T-helper 22 cell (primary cell): Measurements from ENCODE around the gene LRP2.

Experiments used
- DNase-seq: peaks from one replicate; pipeline ENCODE4 v3.0.0-alpha.2; 2020; ENCODE audit warnings: low read depth

LRP2 gene

DNA sequence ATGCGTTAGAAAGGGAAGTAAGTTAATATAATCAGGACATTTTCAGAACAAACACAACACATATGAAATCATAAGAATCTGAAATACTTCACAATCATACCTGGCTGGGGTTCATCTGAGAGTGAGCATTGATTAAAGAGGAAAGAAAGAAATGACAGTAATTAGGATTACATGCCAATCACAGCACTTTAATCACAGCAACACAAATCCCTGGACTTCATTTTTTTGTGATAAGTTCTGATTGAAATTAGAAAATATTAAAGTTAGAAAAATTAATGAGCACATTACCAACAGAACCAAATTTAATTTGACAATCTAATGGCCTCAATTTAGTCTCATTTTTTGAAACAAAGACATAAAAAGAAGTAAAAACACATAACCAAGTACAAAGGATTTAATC lies 121.9 kb downstream of the LRP2 start:
- no peak for DNase-seq

DNA sequence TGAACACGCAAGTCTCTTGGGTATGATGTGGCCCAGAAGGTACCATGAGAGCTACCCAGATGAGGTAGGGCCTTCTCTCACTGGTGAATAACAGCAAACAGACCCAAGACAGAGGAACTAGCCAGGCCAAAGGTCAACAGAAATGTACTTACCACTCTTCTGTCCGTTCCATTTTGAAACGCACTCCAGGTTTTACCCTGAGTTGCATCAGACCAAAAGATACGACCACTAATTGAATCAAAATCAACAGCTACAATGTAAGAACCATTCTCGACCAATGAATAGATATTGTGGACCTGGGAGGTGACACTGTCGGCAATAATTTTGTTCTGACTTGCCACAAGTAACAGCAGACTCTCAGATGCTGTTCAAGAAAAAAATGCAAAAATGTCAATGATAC lies 124.4 kb downstream of the LRP2 start:
- no peak for DNase-seq

DNA sequence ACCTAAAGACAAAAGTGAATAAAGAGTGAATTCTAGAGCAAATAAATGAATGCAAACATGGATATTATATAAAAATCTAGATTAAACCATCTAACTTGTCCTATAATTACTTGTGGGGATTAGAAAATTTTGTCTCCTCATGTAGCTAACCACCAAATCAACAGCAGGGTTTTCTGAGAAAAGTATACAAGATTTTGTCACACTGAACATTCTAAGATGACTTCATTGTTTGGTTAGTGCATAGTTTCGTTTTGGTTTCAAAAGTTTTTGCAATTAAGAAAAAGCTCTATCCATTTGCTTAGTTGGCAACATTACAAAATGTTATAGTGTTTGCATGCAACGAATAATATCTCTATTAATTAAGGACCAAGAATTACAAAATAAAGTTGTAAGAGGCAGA lies 125.0 kb downstream of the LRP2 start:
- DNase-seq, result no peak

DNA sequence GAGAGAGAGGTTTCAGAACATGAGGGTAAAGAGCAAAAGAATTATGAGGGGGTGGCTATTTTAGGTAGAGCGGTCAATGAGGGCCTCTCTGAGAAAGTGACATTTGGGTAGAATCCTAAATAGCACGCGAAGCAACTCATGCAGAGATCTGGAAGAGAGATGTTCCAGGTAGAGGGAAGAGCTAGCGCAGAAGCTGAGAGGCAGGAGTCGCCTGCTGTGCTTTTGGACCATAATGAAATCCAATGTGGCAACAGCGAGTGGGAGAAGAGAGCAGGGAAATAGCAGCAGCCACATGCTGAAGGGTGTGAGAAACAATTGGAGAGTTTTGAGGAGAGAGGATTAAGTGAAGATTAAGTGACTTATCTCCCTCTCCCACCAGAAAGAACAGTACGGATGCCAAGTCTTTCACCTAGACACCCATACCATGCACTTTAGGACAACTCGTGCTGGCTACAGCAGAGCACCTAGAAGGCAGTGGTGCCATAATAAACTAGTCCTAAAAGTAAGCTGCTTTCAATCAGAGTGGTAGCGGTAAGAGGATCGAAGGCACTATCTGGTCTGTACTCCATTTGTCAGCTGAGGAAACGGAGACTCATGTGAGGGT lies 129.7 kb downstream of the LRP2 start:
- no peak for DNase-seq

DNA sequence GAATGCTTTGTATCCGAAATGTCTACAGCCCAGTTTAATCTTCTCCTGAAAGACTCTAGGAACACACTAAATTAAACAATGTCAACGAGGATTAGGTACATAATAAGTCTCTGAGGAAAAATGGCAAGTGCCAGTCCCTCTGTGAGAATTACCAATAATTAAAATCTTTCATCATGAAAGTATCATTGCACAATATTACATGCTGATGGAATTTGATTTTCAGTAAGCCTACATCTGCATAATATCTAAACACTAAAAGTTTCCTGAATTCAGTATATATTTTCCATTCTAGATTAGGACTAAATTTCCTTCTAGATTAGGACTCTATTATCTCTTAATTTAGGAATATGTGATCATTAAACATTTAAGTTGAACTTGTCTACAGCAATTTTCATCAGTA lies 132.1 kb downstream of the LRP2 start:
- DNase-seq, result no peak

DNA sequence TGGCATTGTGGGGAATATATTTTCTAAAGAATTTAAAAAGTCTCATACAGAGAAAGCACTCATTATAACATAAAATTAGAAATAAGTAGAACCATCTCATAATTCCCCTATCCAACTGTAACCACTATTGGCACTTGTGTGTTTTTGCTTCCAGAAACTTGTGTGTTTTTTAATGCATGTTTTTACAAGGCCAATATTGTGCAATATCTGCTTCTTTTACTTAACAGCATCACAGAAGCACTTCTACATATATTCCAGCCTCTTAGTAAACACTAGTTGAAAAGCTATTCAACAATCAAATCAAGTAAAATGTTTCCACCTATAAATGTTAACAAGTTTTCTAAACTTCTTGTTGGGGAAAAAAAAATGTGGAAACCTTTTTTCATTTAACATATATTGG lies 132.7 kb downstream of the LRP2 start:
- no peak for DNase-seq

DNA sequence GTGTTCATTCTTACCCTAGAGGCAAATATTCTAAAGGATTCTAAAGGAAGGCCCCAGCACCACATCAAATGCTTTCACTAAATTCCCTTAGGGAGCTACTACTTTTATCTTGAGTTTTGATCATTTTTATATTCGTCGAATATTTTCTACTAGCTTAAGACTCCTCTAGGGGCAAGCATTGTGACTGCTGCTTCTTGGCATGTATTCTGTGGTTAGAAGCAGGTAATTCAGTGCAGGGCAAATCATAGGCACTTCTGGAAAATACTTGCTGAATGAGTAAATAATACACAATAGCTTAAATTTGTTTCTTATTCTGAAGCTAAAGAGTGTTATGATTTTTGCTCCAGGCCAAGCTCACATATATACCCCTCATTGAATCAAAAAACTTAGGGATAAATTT lies 136.4 kb downstream of the LRP2 start:
- no peak for DNase-seq

DNA sequence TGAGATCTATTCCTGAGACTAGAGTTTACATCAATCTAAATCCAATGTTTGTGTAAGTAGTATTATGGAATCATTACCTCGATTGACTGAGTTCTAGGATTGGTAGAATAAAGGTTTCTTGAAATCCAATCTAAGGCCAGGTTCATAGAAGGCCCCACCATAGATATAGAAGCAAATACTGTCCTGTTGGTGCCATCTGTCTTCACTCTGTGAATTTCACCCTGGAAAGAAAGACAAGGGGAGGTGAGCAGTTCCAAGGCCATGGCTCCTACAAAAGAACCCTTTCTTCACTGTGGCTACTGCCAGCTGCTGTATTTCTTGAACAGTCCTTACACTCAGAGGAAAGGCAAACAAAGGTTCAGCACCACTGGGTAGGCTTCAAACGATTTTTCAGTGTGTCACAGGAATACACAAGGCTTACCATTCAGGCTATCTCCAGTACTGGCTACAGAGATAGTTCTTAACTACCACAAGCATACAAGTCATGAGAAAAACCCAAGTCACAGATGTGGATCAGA lies 137.0 kb downstream of the LRP2 start:
- DNase-seq, result no peak

DNA sequence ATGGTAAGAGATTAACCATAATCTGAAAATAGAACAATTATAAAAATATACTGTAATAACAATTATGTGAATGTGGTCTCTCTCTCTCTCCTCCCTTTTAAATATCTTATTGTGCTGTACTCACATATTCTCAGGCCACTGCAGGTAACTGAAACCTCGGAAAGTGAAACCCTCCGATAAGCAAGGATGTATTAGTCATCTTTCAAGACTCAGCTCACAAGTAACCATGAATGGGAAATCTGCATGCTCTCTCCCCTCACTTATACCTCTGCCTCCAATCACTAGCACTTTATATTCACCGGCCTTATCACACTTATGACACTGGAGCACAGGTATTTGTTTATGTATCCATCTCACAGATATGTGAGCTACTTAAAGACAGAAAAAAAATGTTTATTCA lies 139.7 kb downstream of the LRP2 start:
- DNase-seq, result no peak

DNA sequence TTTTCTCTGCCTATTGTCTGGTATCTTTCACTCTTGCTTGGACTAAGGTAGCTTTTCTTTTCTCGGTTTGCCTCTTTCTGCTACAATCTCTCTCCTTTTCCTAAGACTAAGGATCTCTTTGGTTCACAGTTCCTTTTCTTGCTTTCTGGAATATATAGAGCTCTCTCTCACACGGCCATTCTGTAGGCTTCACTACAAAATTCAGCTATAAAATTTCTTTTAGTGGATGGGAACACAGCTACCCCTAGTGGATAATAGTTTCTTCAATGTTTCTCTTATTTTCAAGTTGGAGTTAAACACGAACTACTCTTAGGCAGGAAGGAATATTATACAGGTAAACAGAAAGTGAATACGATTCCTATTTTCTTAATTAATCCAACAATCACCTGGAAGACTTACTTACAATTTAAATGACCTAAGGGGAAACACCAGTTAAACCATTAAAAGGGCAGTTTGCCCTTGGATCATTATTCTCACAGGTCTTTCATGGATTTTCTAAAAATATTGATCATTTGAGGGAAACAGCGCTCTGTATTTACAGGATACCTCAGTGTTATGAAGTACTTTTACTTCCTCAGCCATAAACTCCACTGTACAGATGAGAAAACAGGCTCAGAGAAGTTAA lies 140.5 kb downstream of the LRP2 start:
- DNase-seq, result no peak

DNA sequence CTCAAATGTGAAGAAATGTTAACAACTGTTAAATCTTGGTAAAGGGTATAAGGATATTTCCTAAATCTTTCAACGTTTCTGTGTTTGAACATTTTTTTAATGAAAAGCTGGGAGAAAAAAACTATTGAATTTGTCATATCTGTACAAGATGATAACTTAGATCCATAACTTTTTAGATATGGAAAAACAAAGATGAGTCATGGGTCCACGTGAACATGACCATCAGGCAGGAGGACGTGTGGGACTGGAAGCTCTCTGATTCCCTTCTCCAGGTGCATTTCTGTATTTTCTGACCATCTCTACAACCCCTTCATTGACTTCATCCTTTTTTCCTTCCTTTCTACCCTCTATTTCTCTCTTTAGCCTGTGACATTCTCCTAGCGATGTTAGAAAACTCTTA lies 151.4 kb downstream of the LRP2 start:
- no peak for DNase-seq

DNA sequence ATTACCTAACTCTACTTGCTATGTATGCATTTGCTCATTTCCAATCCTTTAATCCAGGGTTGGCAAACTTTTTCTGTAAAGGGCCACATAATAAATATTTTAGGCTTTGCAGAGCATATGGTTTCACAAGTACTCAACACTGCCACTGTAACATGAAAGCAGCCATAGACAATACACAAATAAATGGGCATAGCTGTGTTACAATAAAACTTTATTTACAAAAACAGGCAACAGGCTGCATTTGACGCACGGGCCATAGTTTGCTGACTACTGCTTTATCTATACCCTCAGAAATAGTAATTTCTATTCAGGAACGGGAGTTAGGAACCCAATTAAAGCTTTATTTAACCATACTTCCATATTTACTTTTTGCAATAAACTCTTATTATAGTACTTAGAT lies 154.3 kb downstream of the LRP2 start:
- DNase-seq, result no peak

DNA sequence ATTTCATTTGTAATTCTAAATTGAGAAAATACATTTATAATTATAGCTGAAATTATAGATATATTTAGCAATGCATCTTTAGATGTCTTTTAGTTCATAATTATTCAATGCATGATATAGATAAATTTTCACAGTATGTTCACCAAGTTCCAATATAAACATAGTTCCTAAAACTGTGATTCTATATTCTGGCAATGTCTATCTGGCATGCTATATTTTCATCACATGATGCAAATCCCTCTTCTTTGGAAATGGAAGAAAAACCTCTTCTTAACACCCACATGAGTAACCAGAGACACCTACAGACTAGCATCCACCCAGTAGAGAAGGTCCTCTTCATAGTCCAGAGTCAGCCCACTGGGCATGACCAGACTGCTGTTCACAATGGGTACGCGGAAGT lies 157.2 kb downstream of the LRP2 start:
- DNase-seq, result no peak

DNA sequence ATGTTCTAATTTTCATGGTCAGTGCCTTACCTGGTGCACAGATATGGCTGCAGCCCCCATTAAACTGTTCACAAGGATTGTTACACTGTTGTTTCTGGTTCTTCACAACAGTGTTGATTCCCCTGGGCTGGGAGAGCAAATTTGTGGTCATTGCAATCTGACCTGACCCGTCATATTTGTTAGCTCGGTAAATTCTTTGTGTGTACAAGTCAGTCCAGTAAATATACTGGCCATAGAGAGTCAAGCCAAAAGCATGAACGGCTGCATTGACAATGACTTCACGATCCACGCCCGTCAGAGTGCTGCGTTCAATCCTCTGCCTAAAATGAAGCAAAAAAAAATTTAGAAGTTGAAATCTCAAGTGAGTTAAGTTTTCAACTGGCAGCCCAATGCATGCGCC lies 158.4 kb downstream of the LRP2 start:
- DNase-seq, result no peak

DNA sequence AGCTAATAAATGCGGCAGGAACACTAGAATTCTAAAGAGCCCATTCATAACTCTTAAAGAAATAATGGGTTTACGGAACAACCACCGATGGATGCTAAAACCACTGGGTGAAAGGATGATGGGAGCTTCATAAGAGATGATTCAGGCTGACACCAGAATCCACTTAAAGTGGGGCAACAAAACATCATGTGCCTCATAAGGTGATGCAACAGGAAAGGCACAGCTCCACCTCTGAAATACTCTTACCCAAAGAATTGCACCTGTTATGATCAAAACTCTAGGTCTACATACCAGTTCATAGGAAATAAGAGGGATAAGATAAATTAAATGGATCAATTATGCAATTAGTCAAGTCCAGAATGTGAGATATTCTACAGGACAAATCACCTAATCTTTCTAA lies 161.6 kb downstream of the LRP2 start:
- no peak for DNase-seq

DNA sequence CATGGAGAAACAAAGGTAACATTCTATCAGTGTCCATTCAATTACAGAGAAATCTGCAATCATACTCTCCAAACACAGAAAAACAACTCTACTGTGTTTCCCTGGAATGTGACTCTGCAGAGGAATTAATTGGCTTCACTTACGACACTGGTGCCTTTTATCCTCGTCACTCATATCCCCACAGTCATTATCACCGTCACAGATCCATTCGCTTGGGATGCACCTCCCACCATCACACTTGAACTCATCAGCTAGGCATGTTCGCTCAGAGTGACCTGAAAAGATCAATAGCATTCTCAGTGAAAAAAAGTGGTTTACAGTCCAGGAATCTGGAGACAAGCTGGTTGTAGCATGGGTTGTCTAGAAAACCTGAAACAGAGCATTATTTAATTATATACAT lies 168.7 kb downstream of the LRP2 start:
- DNase-seq, result no peak

DNA sequence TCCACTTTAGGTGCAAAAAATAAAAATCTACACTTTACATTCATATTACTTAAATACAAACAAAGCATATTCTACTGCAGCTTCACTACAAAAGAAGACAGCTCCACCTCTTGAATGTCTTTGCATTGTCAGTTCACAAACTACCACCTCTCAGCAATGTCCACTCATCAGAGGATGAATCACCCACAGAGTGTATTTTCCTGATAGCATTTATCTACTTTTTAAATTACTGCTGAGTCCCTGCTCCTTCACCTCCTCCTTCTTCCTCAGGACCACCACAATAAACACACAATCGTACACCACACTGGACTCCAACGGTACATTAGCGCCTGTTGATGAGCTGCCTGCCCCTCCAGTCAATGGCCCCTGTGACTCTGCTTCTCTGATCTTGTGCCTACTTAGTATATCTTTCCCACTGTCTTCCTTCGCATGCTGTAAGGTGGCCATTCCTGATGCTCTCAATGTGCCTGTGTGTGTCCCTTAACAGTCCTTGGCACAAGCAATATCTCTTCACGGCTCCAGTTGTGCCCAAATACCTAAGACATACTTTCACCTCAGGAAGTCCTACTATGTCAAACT lies 172.0 kb downstream of the LRP2 start:
- DNase-seq, result no peak

DNA sequence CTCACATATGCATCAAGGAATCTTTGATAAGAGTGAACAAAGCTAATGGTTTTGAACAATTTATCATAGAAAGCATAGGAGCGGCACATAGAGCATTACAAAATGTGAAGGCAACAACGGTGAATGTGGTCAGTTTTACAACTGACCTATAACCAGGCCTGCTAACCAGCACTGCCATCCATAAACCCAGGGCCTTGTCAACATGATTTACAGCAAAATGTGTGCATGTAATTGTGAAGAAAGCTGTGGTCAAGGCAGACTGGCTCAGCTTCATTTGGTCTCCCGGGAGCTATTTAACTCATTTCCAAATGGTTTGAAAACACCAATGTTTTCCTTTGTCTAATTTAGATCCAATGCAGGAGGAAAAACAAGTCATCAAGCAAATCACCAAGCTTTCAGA lies 173.2 kb downstream of the LRP2 start:
- DNase-seq, result no peak

DNA sequence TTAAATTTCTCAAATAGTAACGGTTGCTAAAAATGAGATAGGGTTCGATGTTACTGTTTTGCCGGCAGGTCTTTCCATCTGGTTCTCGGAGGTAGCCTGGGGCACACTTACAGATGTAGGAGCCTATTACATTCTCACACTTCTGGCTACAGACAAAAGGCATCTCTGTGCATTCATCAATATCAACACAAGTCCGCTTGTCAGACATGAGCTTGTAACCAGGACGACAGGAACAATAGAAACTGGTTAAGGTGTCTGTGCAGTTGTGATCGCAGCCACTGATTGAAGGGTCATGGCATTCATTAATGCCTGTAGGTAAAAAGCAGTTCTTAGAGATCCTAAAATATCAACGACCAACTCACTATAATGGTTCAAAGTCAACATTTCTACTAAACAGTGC lies 176.6 kb downstream of the LRP2 start:
- no peak for DNase-seq

DNA sequence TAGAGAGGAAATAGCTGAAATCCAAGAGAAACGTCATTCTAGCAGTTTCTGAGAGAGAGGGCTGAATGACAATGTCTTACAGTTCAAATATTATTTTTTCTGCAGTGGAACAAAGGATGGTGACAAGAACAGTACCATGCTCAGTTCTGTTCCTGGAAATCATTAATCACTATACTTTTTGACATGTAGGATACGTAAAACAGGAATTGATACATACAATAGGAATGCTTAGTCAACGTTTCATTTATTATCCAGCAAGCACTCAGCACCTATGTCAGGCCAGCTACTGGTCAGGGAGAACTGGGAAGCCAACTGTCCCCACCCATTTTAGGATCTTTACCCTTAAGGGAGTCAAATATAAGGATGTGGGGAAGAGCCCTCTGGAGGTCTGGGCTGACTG lies 178.3 kb downstream of the LRP2 start:
- DNase-seq, result no peak

DNA sequence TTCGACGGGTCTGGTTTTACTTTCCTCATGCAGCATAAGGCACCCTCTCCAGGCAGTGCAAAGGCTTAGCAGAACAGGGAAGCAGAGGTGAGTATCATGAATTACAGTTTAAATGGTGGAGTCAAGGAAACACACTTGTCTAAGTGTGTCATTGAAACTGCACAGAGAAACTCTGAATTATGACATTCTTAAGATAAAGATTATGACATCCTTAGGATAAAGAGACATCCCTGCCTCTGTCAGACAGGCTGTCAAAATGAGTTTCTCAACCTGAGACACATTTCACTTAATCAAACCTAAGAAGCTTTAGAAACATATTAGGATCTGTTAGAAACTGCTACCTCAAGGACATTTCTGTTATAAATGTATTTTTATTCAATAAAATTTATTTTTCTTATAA lies 179.8 kb downstream of the LRP2 start:
- no peak for DNase-seq

DNA sequence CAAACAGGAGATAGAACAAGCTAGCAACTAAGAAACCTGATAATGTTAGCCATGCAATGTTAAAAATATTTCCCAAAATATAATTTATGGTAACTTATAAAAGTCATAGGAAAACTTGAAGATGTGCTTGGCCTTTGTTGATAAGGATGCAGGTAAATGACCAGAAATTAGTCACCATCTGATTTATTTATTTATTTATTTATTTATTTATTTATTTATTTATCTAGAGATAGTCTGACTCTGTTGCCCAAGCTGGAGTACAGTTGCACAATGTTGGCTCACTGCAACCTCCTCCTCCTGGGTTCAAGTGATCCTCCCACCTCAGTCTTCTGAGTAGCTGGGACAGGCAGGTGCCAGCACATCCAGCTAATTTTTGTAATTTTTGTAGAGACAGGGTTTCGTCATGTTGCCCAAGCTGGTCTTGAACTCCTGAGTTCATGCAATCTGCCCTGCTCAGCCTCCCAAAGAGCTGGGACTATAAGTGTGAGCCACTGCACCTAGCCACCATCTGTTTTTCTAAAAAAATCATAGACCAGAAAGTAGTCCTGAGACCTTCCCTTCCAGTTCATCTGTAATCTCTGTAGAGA lies 183.4 kb downstream of the LRP2 start:
- no peak for DNase-seq

DNA sequence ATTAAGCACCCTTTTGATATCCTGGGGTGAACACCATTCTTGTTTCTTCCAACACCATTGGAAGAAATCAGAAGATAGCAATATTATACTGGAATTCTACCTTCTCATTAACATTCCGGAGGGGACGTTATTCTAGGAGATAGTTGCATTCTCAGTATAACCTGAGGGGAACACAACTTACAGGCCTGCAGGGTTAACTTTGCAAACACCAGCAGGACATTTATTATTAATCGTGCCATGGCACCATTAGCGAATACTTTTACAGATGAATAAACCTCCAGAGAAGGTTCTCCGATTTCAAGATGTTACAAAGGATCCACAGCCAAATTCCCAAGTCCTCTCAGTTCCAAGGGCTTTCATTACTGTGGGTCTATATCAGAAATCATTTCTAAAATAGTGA lies 184.0 kb downstream of the LRP2 start:
- no peak for DNase-seq

DNA sequence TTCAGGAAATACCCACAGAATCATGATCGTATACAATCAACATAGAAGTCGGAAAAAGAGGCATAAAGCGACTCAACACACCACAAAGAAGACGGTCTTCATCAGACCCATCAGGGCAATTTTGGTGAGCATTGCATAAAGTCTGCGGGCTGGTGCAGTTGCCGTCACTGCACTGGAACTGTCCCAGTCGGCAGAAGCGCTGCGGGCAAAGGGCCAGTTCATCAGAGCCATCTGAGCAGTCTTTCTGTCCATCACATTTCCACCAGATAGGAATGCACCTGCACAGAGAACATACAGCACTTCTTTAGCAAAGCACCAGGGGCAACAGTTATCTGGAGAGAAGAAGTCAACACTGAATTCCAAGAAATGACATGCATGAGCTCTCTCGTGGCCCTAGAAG lies 187.2 kb downstream of the LRP2 start:
- DNase-seq, result no peak
